ENCODE results near the gene TSC22D1.

- TF ChIP-seq CTCF (conservative IDR thresholded peaks at IDR 0.05; ENCODE audit: low read depth, low read length), result no peak
- TF ChIP-seq EZH2 (IDR thresholded peaks at IDR 0.05; ENCODE audit: borderline replicate concordance, low read depth, low read length, poor library complexity, severe bottlenecking), result no peak
These were observed 127.3 kb downstream of the TSC22D1 start for GRCh38 chr13:44448875-44449274.

Measured in A673 (cell line).